ENCODE data around the gene UBQLNL.

DNA sequence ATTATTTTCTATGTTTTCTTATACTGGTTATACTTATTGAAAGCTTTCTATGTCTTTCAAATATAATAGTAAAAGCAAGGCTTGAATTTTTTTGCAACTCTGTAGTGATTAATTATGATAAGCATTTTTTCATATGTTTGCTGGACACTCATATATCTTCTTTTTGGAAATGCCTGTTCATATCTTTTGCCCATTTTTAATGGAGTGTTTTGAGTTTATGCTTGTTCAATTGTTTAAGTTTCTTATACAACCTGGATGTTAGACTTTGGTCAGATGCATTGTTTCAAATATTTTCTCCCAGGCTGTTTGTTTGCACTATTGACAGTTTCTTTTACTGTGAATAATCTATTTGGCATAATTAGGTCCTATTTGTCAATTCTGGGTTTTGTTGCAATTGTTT, 20.0 kb upstream of the UBQLNL start:
- TF ChIP-seq, protein P1, sequence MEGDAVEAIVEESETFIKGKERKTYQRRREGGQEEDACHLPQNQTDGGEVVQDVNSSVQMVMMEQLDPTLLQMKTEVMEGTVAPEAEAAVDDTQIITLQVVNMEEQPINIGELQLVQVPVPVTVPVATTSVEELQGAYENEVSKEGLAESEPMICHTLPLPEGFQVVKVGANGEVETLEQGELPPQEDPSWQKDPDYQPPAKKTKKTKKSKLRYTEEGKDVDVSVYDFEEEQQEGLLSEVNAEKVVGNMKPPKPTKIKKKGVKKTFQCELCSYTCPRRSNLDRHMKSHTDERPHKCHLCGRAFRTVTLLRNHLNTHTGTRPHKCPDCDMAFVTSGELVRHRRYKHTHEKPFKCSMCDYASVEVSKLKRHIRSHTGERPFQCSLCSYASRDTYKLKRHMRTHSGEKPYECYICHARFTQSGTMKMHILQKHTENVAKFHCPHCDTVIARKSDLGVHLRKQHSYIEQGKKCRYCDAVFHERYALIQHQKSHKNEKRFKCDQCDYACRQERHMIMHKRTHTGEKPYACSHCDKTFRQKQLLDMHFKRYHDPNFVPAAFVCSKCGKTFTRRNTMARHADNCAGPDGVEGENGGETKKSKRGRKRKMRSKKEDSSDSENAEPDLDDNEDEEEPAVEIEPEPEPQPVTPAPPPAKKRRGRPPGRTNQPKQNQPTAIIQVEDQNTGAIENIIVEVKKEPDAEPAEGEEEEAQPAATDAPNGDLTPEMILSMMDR (CRISPR knock-in tag; IDR thresholded peaks at IDR 0.05), result no peak
- no peak for TF ChIP-seq ZNF605 (CRISPR knock-in tag; IDR thresholded peaks at IDR 0.05)
- TF ChIP-seq SMC3 (IDR thresholded peaks at IDR 0.05; ENCODE audit: low read length), result no peak
- TF ChIP-seq, protein P2, sequence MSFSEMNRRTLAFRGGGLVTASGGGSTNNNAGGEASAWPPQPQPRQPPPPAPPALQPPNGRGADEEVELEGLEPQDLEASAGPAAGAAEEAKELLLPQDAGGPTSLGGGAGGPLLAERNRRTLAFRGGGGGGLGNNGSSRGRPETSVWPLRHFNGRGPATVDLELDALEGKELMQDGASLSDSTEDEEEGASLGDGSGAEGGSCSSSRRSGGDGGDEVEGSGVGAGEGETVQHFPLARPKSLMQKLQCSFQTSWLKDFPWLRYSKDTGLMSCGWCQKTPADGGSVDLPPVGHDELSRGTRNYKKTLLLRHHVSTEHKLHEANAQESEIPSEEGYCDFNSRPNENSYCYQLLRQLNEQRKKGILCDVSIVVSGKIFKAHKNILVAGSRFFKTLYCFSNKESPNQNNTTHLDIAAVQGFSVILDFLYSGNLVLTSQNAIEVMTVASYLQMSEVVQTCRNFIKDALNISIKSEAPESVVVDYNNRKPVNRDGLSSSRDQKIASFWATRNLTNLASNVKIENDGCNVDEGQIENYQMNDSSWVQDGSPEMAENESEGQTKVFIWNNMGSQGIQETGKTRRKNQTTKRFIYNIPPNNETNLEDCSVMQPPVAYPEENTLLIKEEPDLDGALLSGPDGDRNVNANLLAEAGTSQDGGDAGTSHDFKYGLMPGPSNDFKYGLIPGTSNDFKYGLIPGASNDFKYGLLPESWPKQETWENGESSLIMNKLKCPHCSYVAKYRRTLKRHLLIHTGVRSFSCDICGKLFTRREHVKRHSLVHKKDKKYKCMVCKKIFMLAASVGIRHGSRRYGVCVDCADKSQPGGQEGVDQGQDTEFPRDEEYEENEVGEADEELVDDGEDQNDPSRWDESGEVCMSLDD (CRISPR knock-in tag; IDR thresholded peaks at IDR 0.05; ENCODE audit: borderline replicate concordance), result no peak
